GM21528 (cell line): ENCODE results near the gene PHLDA3.

Experiments
- ATAC-seq: cut with Tn5 transposase; IDR thresholded peaks from one replicate; pipeline ENCODE4 v1.9.1; 2021; ENCODE audit warnings: mild to moderate bottlenecking, moderate library complexity; ENCODE audit not compliant: unreplicated experiment, low FRiP score

Gene PHLDA3

DNA sequence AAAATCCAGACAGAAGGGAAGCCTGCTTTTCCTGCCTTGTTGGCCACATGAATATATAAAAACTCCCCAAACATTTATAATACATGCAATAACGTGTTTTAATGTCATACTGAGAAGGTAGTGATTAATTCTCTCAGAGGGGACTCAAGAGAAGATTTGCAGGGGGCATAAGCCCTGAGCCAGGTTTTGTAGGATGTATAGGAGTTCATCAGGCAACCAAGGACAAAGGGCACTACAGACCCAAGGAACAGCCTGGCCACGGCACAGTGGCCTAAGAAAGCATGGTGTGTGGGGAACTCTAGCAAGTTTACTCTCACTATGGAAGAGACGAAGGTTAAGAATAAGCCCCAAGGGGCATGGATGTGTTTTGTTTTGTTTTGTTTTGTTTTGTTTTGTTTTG is 32.0 kb downstream of the PHLDA3 start:
- ATAC-seq: no peak

- no peak for ATAC-seq
Observed at GRCh38 chr1:201436393-201436792, 32.6 kb downstream of the PHLDA3 start.

- ATAC-seq: no peak
Observed at GRCh38 chr1:201434266-201434665, 34.7 kb downstream of the PHLDA3 start.

- ATAC-seq: no peak
Observed at GRCh38 chr1:201433609-201434008, 35.4 kb downstream of the PHLDA3 start.

GRCh38 chr1:201430776-201431175 is 38.2 kb downstream of the PHLDA3 start:
- ATAC-seq: no peak

DNA sequence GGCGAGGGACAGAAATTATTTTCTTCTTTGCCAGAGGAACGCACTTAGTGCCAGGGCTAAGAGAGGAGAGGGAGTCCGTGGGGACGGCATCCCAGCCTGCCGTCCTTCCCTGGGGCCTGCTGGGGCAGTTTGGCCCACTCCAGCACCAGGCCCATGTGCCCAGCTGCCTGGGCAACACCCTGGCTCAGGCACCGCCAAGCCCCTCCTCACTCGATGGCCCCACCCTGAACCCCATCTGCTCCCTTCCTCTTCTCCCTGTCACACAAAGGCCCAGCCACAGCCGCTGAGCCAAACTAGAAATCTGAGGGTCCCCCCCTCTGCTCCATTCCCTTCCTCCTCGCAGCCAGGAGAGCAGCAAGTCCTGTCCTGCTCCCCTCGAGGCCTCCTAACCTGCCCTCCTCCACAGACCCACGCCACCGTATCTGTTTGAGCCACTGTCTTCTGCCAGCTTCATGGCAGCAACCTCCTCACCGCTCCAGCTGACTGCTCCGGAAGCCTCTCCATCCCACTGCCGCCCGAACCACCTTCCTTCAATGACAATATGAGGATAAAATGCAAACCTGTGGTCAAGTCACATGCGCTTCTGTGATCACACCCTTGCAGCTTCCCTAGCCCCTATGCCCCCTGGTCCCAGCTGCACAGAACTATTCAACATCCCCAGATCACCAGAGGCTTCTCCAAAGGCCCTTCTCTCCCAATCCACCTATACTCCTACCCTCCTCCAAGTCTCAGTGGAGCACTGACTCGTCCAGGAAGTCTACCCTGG is 39.1 kb downstream of the PHLDA3 start:
- no peak for ATAC-seq

GRCh38 chr1:201427963-201428362 is 41.0 kb downstream of the PHLDA3 start:
- ATAC-seq: no peak

- no peak for ATAC-seq
Observed at GRCh38 chr1:201426479-201427310, 42.3 kb downstream of the PHLDA3 start.

- no peak for ATAC-seq
Observed at GRCh38 chr1:201424146-201424545, 44.8 kb downstream of the PHLDA3 start.

DNA sequence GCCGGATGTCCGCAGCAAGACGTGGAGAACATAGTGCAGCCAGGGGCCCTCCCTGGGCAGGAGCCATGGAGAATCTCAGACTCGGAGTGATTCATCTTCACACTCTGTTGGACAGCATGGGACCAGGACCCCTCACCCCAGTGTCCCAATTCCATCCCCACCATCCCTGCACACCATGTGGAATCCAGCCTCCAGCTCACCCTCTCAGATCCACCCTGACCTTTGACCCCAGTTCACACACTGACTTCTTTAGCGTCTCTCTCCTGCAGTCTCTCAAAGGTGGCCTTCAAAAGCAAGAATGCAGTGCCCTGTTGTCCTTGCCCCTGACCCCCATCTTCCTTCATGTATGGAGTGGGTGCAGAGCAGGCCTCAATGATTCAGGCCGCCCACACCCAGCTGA is 45.3 kb downstream of the PHLDA3 start:
- no peak for ATAC-seq

GRCh38 chr1:201422436-201423030 is 46.5 kb downstream of the PHLDA3 start:
- no peak for ATAC-seq

DNA sequence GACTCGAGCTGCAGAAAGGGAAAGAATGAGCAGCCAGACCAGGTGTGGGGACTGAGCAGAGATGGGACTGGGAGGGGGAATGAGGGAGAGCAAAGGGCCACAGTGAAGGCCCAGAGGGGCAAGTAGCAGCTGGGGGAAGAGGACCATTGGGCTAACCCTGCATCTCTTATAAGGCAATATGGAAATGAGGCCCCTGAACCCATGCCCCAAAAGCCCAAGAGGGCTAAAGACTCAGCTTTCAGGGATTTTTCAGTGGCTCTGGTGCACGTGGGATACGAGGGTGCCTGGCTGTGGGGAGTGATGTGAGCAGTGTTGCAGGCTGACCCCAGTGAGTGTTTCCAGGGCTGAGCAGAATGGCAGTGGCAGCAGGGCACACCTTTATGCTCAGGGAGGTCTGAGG is 47.0 kb downstream of the PHLDA3 start:
- no peak for ATAC-seq

GRCh38 chr1:201421041-201421440 is 47.9 kb downstream of the PHLDA3 start:
- ATAC-seq: no peak

GRCh38 chr1:201420608-201421002 is 48.4 kb downstream of the PHLDA3 start:
- no peak for ATAC-seq

DNA sequence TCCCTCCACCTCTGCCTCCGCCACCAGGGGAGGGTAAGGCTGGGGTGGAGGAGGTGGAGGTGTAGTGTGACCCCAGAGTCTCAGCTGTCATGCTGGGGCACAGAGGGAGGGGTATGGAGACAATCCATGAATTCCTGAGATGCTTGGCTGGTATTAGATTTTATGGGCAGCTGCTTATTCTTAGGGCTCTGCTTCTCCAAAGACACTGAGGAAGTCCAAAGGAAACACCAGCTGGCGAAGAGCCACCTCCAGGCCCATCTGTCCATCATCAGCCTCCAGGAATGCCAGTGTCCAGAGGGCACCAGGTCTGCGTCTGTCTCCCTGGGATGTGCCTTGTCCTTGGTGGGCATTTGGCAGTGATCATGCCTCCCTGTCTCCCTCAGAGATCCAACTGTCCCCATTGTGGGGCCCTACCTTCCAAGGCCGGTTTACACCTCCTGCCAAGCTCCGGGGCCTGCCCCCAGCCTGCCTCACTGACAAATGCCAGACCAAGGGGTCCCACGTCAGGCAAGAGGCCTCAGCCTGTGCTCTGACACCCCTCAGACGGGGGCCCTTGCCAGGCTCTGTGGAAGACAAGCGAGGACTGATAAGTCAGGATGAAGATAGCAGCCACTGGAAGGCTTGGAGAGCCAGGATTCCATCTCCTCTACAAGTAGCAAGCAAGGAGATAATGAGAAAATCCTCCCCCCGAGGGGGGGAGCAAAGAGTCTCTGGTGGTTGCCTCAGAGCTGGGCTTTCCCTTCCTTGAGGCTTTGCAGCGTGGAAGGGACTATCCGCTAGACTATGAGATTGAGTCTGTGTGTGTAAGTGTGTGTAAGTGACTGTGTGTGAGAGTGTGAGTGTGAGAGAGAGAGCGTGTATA is 49.0 kb downstream of the PHLDA3 start:
- no peak for ATAC-seq

DNA sequence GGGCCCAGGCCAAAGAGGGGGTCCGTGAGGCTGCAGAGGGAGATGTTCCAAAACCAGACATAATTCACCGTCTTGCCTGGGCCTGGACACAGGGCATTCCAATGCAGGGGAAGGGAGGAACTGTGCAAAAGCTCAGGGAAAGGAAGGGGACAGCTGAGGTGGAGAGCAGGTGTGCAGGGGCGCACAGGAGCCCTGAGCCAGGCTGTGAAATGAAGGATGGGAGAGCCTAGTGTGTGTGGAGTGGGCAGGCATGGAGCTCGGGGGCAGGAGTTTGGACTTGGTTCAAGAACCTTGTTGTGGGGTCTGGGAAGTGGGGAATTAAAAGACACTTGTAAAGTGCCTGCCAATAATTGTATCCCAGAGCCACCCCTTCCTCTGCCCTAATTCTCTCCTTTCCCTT is 49.7 kb downstream of the PHLDA3 start:
- no peak for ATAC-seq

DNA sequence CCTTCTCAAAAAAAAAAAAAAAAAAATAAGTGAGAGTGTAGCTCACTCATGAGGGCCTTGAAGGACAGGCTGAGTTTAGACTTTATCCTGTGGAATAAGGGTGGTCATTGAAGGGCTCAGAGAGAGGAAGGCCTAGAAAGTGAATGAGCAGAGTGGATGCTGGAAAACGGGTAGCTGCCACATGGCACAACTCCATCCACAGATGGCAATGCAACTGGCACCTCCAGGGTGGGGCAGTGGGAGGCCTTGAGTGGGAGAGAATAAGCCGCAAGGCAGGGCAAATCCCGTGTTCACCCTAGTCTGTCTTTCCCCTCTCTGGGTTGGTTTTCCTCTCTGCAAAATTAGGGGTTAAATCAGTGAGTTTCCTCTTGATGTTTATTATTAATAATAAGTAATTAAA is 50.5 kb downstream of the PHLDA3 start:
- ATAC-seq: no peak
